Measurements from ENCODE around the gene ABRACL.

GRCh38 chr6:139008117-139008516 is 20.4 kb upstream of the ABRACL start:
- TF ChIP-seq POLR2A (IDR thresholded peaks at IDR 0.05; ENCODE audit: low read length), result no peak
- TF ChIP-seq CBX2 (IDR thresholded peaks at IDR 0.05; ENCODE audit: borderline replicate concordance, low read depth), result no peak
- no peak for TF ChIP-seq CTCF (IDR thresholded peaks at IDR 0.05)
- TF ChIP-seq MAZ (IDR thresholded peaks at IDR 0.05; ENCODE audit: borderline replicate concordance, low read depth, low read length), result no peak
- TF ChIP-seq RAD21 (conservative IDR thresholded peaks at IDR 0.05 in 1 of 2, IDR thresholded peaks at IDR 0.05 in 1 of 2), result no peak
- TF ChIP-seq EP300 (IDR thresholded peaks at IDR 0.05), result no peak
- no peak for TF ChIP-seq NFE2L2 (conservative IDR thresholded peaks at IDR 0.05; ENCODE audit: low read length)
- no peak for TF ChIP-seq CEBPB (IDR thresholded peaks at IDR 0.05)
- TF ChIP-seq HEYL (CRISPR knock-in tag; IDR thresholded peaks at IDR 0.05), result no peak
- no peak for TF ChIP-seq SMC3 (IDR thresholded peaks at IDR 0.05)
- TF ChIP-seq SREBF2 (IDR thresholded peaks at IDR 0.05), result no peak

Data from A549 (cell line).